Liver (tissue), 3 donors: Measurements from ENCODE around the gene BAIAP2L1.

Experiments used
- FOXA1 ChIP-seq: IDR thresholded peaks from 2 replicates; pipeline ENCODE4 v1.6.1; 2016; ENCODE audit warnings: antibody characterized with exemption
- GABPA ChIP-seq, 2 donors: IDR thresholded peaks in 1 of 2; conservative IDR thresholded peaks in 1 of 2; 2 replicates each; pipeline ENCODE4 v1.6.1; 2016; ENCODE audit warnings: antibody characterized with exemption in 2 of 2, mild to moderate bottlenecking in 1 of 2, moderate library complexity in 1 of 2
- SP1 ChIP-seq: IDR thresholded peaks from 2 replicates; pipeline ENCODE4 v1.6.1; 2018; ENCODE audit warnings: antibody characterized with exemption, mild to moderate bottlenecking
- TAF1 ChIP-seq: conservative IDR thresholded peaks from 2 replicates; pipeline ENCODE4 v1.6.1; 2016; ENCODE audit warnings: antibody characterized with exemption, mild to moderate bottlenecking
- YY1 ChIP-seq: IDR thresholded peaks from 2 replicates; pipeline ENCODE4 v1.6.1; 2016; ENCODE audit warnings: antibody characterized with exemption, mild to moderate bottlenecking
- TF ChIP-seq, protein P1 (sequence below): IDR thresholded peaks from 2 replicates; pipeline ENCODE4 v1.6.1; 2016; ENCODE audit warnings: antibody characterized with exemption, mild to moderate bottlenecking
- TF ChIP-seq, protein P2 (sequence below): fragments of 150-350 bp; IDR thresholded peaks from 2 replicates; pipeline ENCODE4 v1.5.1; 2017; ENCODE audit warnings: improper control_type of control experiment, low read depth, low read length; ENCODE audit not compliant: missing input control
- TF ChIP-seq, protein P3 (sequence below): IDR thresholded peaks from 2 replicates; pipeline ENCODE4 v1.6.1; 2016; ENCODE audit warnings: antibody characterized with exemption
- TF ChIP-seq, protein P4 (sequence below): IDR thresholded peaks from 2 replicates; pipeline ENCODE4 v1.6.1; 2016; ENCODE audit warnings: antibody characterized with exemption
- donor health status: healthy.
- donor health status: healthy.

DNA sequence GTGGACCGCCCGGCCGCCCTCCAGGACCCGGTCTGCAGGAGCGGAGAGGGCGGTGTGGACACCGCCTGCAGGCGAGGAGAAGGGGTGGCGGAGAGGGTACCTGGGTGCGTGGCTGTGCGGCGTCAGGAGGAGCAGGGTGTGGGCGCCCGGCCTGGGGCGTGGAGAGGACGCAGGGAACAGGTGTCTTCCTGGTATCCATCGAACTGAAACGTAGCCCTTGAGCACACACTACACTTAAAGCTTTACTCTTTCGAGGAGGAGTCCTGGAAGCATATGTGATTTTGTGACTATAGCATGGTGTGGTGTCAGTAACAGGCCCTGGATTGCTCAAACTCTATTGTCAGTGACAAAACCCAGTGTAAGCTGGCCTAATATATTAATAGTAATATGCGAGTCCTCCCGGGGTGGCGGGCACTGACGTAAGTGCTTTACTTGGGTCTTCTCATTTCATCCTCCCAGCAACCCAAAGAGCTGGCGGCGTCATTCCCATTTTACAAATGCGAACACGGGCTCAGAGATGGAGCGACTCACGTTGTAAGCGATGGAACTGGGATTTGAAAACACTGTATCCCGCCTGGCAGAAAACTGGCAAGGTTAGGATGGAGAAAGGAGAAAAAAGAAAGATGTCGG, 148.3 kb downstream of the BAIAP2L1 start:
- TF ChIP-seq, protein P1, sequence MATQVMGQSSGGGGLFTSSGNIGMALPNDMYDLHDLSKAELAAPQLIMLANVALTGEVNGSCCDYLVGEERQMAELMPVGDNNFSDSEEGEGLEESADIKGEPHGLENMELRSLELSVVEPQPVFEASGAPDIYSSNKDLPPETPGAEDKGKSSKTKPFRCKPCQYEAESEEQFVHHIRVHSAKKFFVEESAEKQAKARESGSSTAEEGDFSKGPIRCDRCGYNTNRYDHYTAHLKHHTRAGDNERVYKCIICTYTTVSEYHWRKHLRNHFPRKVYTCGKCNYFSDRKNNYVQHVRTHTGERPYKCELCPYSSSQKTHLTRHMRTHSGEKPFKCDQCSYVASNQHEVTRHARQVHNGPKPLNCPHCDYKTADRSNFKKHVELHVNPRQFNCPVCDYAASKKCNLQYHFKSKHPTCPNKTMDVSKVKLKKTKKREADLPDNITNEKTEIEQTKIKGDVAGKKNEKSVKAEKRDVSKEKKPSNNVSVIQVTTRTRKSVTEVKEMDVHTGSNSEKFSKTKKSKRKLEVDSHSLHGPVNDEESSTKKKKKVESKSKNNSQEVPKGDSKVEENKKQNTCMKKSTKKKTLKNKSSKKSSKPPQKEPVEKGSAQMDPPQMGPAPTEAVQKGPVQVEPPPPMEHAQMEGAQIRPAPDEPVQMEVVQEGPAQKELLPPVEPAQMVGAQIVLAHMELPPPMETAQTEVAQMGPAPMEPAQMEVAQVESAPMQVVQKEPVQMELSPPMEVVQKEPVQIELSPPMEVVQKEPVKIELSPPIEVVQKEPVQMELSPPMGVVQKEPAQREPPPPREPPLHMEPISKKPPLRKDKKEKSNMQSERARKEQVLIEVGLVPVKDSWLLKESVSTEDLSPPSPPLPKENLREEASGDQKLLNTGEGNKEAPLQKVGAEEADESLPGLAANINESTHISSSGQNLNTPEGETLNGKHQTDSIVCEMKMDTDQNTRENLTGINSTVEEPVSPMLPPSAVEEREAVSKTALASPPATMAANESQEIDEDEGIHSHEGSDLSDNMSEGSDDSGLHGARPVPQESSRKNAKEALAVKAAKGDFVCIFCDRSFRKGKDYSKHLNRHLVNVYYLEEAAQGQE = no peak
- TF ChIP-seq, protein P2, sequence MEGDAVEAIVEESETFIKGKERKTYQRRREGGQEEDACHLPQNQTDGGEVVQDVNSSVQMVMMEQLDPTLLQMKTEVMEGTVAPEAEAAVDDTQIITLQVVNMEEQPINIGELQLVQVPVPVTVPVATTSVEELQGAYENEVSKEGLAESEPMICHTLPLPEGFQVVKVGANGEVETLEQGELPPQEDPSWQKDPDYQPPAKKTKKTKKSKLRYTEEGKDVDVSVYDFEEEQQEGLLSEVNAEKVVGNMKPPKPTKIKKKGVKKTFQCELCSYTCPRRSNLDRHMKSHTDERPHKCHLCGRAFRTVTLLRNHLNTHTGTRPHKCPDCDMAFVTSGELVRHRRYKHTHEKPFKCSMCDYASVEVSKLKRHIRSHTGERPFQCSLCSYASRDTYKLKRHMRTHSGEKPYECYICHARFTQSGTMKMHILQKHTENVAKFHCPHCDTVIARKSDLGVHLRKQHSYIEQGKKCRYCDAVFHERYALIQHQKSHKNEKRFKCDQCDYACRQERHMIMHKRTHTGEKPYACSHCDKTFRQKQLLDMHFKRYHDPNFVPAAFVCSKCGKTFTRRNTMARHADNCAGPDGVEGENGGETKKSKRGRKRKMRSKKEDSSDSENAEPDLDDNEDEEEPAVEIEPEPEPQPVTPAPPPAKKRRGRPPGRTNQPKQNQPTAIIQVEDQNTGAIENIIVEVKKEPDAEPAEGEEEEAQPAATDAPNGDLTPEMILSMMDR = no peak
- no peak for TF ChIP-seq YY1
- no peak for TF ChIP-seq FOXA1
- TF ChIP-seq, protein P3, sequence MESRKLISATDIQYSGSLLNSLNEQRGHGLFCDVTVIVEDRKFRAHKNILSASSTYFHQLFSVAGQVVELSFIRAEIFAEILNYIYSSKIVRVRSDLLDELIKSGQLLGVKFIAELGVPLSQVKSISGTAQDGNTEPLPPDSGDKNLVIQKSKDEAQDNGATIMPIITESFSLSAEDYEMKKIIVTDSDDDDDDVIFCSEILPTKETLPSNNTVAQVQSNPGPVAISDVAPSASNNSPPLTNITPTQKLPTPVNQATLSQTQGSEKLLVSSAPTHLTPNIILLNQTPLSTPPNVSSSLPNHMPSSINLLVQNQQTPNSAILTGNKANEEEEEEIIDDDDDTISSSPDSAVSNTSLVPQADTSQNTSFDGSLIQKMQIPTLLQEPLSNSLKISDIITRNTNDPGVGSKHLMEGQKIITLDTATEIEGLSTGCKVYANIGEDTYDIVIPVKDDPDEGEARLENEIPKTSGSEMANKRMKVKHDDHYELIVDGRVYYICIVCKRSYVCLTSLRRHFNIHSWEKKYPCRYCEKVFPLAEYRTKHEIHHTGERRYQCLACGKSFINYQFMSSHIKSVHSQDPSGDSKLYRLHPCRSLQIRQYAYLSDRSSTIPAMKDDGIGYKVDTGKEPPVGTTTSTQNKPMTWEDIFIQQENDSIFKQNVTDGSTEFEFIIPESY = no peak
- TF ChIP-seq, protein P4, sequence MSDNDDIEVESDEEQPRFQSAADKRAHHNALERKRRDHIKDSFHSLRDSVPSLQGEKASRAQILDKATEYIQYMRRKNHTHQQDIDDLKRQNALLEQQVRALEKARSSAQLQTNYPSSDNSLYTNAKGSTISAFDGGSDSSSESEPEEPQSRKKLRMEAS = no peak
- TF ChIP-seq TAF1 = no peak
- TF ChIP-seq GABPA (IDR thresholded peaks at IDR 0.05 in 1 of 2, conservative IDR thresholded peaks at IDR 0.05 in 1 of 2) = no peak
- no peak for TF ChIP-seq SP1
